GM12872 (cell line): ENCODE data around the gene CDC42SE2.

Experiments used
- TF ChIP-seq, protein P1 (sequence below): IDR thresholded peaks from 3 replicates; pipeline ENCODE4 v1.5.1; 2011; ENCODE audit warnings: low read depth, mild to moderate bottlenecking, low read length, moderate library complexity; ENCODE audit not compliant: insufficient read depth

Gene CDC42SE2

DNA sequence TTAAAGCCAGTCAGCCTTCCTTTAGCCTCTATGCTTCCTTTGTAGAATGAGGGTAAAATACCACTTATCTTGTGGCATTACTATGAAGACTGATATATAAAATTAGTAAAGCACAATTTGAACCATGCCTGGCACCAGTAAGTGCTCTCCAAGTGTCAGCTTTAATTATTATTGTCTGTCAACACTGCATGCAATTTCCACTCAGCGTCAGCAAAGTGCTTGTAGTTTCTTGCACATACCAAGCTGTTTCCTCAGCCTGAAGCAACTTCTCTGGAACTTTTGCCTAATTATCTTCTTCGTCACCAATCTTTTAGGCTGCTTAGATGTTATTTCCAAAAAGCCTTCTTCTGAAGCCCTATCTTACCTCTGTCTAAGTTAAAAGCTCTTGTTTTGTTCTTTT, 177.3 kb downstream of the CDC42SE2 start:
- TF ChIP-seq, protein P1, sequence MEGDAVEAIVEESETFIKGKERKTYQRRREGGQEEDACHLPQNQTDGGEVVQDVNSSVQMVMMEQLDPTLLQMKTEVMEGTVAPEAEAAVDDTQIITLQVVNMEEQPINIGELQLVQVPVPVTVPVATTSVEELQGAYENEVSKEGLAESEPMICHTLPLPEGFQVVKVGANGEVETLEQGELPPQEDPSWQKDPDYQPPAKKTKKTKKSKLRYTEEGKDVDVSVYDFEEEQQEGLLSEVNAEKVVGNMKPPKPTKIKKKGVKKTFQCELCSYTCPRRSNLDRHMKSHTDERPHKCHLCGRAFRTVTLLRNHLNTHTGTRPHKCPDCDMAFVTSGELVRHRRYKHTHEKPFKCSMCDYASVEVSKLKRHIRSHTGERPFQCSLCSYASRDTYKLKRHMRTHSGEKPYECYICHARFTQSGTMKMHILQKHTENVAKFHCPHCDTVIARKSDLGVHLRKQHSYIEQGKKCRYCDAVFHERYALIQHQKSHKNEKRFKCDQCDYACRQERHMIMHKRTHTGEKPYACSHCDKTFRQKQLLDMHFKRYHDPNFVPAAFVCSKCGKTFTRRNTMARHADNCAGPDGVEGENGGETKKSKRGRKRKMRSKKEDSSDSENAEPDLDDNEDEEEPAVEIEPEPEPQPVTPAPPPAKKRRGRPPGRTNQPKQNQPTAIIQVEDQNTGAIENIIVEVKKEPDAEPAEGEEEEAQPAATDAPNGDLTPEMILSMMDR, result no peak
